NB4 (cell line): Measurements from ENCODE around the gene TEX264.

Source experiments
- DNase-seq: peaks from one replicate; pipeline ENCODE4 v3.0.0; 2010; ENCODE audit warnings: low read depth
- H3K4me3 ChIP-seq: one replicate; pipeline ENCODE4 v1.5.1; 2011; ENCODE audit warnings: mild to moderate bottlenecking, low read depth, low read length, moderate library complexity
- MAX ChIP-seq: IDR thresholded peaks from 2 replicates; pipeline ENCODE4 v1.6.1; 2011; ENCODE audit warnings: low read depth, low read length
- MYC ChIP-seq: IDR thresholded peaks from 2 replicates; pipeline ENCODE4 v1.6.1; 2011; ENCODE audit warnings: low read depth, low read length
- POLR2A ChIP-seq: IDR thresholded peaks from 2 replicates; pipeline ENCODE4 v1.6.1; 2011; ENCODE audit warnings: mild to moderate bottlenecking; ENCODE audit not compliant: insufficient read length; ENCODE audit errors: extremely low read depth
- TF ChIP-seq, protein P1 (sequence below): IDR thresholded peaks from one replicate; pipeline ENCODE4 v1.5.1; 2012; ENCODE audit warnings: low read depth, low read length

TEX264 gene, protein sequence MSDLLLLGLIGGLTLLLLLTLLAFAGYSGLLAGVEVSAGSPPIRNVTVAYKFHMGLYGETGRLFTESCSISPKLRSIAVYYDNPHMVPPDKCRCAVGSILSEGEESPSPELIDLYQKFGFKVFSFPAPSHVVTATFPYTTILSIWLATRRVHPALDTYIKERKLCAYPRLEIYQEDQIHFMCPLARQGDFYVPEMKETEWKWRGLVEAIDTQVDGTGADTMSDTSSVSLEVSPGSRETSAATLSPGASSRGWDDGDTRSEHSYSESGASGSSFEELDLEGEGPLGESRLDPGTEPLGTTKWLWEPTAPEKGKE

GRCh38 chr3:51670823-51671733 is at the start of gene TEX264:
Gene TEX264 (plus strand): TSS chr3:51671252. CDS start chr3:51674305, 3,053 bp downstream.
- H3K4me3 ChIP-seq = peak within 1 kb of the TSS; percentile 62
- TF ChIP-seq, protein P1, sequence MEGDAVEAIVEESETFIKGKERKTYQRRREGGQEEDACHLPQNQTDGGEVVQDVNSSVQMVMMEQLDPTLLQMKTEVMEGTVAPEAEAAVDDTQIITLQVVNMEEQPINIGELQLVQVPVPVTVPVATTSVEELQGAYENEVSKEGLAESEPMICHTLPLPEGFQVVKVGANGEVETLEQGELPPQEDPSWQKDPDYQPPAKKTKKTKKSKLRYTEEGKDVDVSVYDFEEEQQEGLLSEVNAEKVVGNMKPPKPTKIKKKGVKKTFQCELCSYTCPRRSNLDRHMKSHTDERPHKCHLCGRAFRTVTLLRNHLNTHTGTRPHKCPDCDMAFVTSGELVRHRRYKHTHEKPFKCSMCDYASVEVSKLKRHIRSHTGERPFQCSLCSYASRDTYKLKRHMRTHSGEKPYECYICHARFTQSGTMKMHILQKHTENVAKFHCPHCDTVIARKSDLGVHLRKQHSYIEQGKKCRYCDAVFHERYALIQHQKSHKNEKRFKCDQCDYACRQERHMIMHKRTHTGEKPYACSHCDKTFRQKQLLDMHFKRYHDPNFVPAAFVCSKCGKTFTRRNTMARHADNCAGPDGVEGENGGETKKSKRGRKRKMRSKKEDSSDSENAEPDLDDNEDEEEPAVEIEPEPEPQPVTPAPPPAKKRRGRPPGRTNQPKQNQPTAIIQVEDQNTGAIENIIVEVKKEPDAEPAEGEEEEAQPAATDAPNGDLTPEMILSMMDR = no peak
- TF ChIP-seq MYC = peak; percentile 42; the same call in 1 of the 2 replicates
- peak; percentile 93 for TF ChIP-seq POLR2A
- peak; percentile 43; the same call in 1 of the 2 replicates for TF ChIP-seq MAX

DNA sequence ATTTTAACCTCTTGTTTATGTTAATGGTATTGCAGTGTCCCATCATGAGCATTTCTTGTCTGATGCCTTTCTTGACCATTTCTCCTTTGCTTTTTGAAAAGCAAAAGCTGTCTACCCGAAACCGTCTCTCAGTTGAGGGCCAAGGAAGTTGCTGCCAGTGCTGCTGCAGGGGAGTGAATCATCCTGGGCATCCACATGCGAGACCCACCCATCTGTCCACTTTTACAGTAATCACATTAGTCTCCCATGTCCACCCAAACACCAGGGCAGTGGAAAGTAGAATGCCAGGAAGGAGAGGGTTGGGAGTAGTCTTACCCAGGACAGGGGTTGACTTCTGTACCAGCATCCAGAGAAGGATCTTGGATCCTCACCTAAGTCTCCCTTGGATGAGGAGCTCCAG is 48.6 kb upstream of the TEX264 start:
- no peak overlapping the region for H3K4me3 ChIP-seq
- TF ChIP-seq MYC (no peak), POLR2A (no peak), MAX (no peak)
- TF ChIP-seq, protein P1 = no peak
- no peak for DNase-seq

More at GRCh38 chr3:51670823-51671733, at the start of gene TEX264:
- DNase-seq = peak; percentile 92

DNA sequence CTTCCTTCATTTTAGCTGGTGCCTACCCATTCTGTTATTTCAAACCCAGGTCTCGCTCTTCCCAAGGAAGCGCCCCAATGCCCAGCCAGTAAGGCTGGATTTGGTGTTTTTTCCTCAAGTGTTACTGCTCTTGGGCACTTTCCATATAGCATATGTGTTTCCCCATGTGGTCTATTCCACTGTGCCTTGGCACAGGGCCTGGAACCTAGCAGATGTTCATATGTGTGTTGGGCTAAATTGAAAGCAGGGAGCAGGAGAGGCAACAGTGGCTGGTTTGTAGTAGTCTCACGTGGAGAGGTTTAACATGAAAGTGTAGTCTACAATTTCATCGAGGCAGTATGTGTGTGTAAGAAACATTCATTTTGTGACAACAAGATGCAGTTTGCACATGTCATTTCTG is 48.2 kb upstream of the TEX264 start:
- DNase-seq = no peak
- H3K4me3 ChIP-seq = no peak overlapping the region
- TF ChIP-seq POLR2A = no peak
- no peak for TF ChIP-seq MAX
- TF ChIP-seq, protein P1 = no peak
- no peak for TF ChIP-seq MYC

- DNase-seq = no peak
- TF ChIP-seq MYC = no peak
- no peak overlapping the region for H3K4me3 ChIP-seq
Observed at GRCh38 chr3:51630513-51630912, 40.5 kb upstream of the TEX264 start.

- no peak for DNase-seq
- no peak overlapping the region for H3K4me3 ChIP-seq
- TF ChIP-seq MYC = no peak
- TF ChIP-seq POLR2A = no peak
- TF ChIP-seq, protein P1 = no peak
- TF ChIP-seq MAX = no peak
Observed at GRCh38 chr3:51637144-51637940, 33.7 kb upstream of the TEX264 start.
